DND-41 (cell line): ENCODE data around the gene TAF6.

Experiments used
- ATAC-seq: fragments of 200-7000 bp; cut with Tn5 transposase; 3 replicates; pipeline ENCODE4 v1.9.1; 2021; ENCODE audit warnings: low read depth; ENCODE audit not compliant: insufficient read depth
- DNase-seq: peaks from one replicate; pipeline ENCODE4 v3.0.0-alpha.2; 2020
- H2AFZ ChIP-seq: 2 replicates; pipeline ENCODE4 v1.6.0; 2012; ENCODE audit warnings: low read depth, low read length
- H3K27ac ChIP-seq: 2 replicates; pipeline ENCODE4 v1.5.1; 2012; ENCODE audit warnings: low read length, inconsistent platforms
- H3K27me3 ChIP-seq: fragments of 200-600 bp; sonication (generic); 2 replicates; pipeline ENCODE4 v1.6.0; 2012; ENCODE audit warnings: low read length, mild to moderate bottlenecking, inconsistent platforms; ENCODE audit not compliant: insufficient read depth, poor library complexity
- H3K36me3 ChIP-seq: 2 replicates; pipeline ENCODE4 v1.5.1; 2012; ENCODE audit warnings: low read length, inconsistent platforms; ENCODE audit not compliant: insufficient read depth
- H3K4me1 ChIP-seq: 2 replicates; pipeline ENCODE4 v1.5.1; 2012; ENCODE audit warnings: mild to moderate bottlenecking, low read length; ENCODE audit not compliant: insufficient read depth
- H3K4me2 ChIP-seq: 2 replicates; pipeline ENCODE4 v1.6.0; 2012; ENCODE audit warnings: mild to moderate bottlenecking, moderate library complexity, low read length, inconsistent platforms; ENCODE audit not compliant: insufficient read depth
- H3K4me3 ChIP-seq, 2 experiments: fragments of 200-600 bp in 1 of 2; shearing (Covaris generic) in 1 of 2; 2 replicates each; pipeline ENCODE4 v1.5.1; 2012 to 2016; ENCODE audit warnings: inconsistent platforms in 2 of 2, low read length in 2 of 2, mild to moderate bottlenecking in 2 of 2, low read depth in 1 of 2, moderate library complexity in 1 of 2
- H3K79me2 ChIP-seq: 2 replicates; pipeline ENCODE4 v1.6.0; 2012; ENCODE audit warnings: low read length, inconsistent platforms; ENCODE audit not compliant: insufficient read depth
- H3K9ac ChIP-seq: 2 replicates; pipeline ENCODE4 v1.6.0; 2012; ENCODE audit warnings: low read depth, mild to moderate bottlenecking, inconsistent platforms, low read length, moderate library complexity
- H3K9me3 ChIP-seq: 2 replicates; pipeline ENCODE4 v1.5.1; 2012; ENCODE audit warnings: low read length, moderate library complexity, mild to moderate bottlenecking, inconsistent platforms; ENCODE audit not compliant: insufficient read depth, severe bottlenecking
- H4K20me1 ChIP-seq: 2 replicates; pipeline ENCODE4 v1.6.0; 2012; ENCODE audit warnings: low read length; ENCODE audit not compliant: insufficient read depth
- EZH2 ChIP-seq: IDR thresholded peaks from 3 replicates; pipeline ENCODE4 v1.6.1; 2012; ENCODE audit warnings: borderline replicate concordance, low read depth, mild to moderate bottlenecking, moderate library complexity, low read length, inconsistent platforms; ENCODE audit not compliant: severe bottlenecking
- TF ChIP-seq, protein P1 (sequence below): IDR thresholded peaks from 2 replicates; pipeline ENCODE4 v1.5.1; 2012; ENCODE audit warnings: borderline replicate concordance, low read length, moderate library complexity, mild to moderate bottlenecking; ENCODE audit not compliant: poor library complexity, severe bottlenecking; ENCODE audit errors: extremely low read depth

The TAF6 gene

GRCh38 chr7:100071018-100071723 is 48.0 kb downstream of the TAF6 start:
- ATAC-seq, result no peak

DNA sequence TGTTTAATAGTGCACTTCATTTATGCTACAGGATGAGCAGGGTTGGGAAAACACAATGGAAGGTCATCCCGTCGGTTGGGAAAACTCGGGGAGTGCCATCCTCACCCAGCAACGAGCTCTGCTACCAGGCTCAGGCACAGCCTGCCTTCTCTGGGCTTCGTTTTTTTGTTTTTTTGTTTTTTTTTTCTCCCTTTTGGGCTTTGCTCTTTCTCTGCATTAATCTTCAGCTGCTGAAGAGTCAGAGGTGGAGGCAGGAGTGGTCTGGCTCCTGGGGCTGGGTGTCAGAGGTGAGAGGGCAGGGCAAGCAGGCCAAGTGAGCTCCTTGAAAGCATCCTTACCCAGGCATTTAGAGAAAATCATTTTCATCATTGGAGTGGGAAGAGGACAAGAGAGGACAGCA is 49.2 kb downstream of the TAF6 start:
- ATAC-seq, result no peak
- TF ChIP-seq, protein P1, sequence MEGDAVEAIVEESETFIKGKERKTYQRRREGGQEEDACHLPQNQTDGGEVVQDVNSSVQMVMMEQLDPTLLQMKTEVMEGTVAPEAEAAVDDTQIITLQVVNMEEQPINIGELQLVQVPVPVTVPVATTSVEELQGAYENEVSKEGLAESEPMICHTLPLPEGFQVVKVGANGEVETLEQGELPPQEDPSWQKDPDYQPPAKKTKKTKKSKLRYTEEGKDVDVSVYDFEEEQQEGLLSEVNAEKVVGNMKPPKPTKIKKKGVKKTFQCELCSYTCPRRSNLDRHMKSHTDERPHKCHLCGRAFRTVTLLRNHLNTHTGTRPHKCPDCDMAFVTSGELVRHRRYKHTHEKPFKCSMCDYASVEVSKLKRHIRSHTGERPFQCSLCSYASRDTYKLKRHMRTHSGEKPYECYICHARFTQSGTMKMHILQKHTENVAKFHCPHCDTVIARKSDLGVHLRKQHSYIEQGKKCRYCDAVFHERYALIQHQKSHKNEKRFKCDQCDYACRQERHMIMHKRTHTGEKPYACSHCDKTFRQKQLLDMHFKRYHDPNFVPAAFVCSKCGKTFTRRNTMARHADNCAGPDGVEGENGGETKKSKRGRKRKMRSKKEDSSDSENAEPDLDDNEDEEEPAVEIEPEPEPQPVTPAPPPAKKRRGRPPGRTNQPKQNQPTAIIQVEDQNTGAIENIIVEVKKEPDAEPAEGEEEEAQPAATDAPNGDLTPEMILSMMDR, result no peak
- TF ChIP-seq EZH2, result no peak

More at GRCh38 chr7:100071018-100071723, 48.0 kb downstream of the TAF6 start:
- Histone ChIP-seq H3K4me2 (no peak overlapping the region), H2AFZ (no peak overlapping the region), H3K27me3 (no peaks in the 10 kb centered on the region), H3K79me2 (peaks cover 17% of the 10 kb centered on the region), H3K4me1 (no peaks in the 10 kb centered on the region), H4K20me1 (no peaks in the 10 kb centered on the region), H3K36me3 (peaks cover 81% of the 10 kb centered on the region), H3K4me3 (no peak overlapping the region), H3K9ac (no peak overlapping the region), H3K27ac (no peak overlapping the region), H3K9me3 (peaks cover 24% of the 10 kb centered on the region)
- no peak for TF ChIP-seq EZH2
- TF ChIP-seq, protein P1, result no peak
- DNase-seq, result no peak

GRCh38 chr7:100066953-100067352 is 52.2 kb downstream of the TAF6 start:
- peaks cover 65% of the 10 kb centered on the region for H3K36me3 ChIP-seq
- ATAC-seq (0 out of 3 replicates have a peak, but pooled peaks have one; percentile 11), DNase-seq (no peak)
- H3K27me3 ChIP-seq, result no peaks in the 10 kb centered on the region
- H3K4me2 ChIP-seq, result no peak overlapping the region
- no peaks in the 10 kb centered on the region for H3K4me1 ChIP-seq
- peaks cover 14% of the 10 kb centered on the region for H3K9me3 ChIP-seq
- H3K27ac ChIP-seq, result no peak overlapping the region
- no peak overlapping the region for H2AFZ ChIP-seq
- no peaks in the 10 kb centered on the region for H4K20me1 ChIP-seq
- H3K4me3 ChIP-seq, result no peak overlapping the region
- TF ChIP-seq, protein P1, result no peak
- no peaks in the 10 kb centered on the region for H3K79me2 ChIP-seq
- H3K9ac ChIP-seq, result no peak overlapping the region

More for the DNA sequence above, 49.2 kb downstream of the TAF6 start:
- Histone ChIP-seq H4K20me1 (no peaks in the 10 kb centered on the region), H3K27ac (no peak overlapping the region), H3K4me2 (no peak overlapping the region), H3K79me2 (peaks cover 5% of the 10 kb centered on the region; the same call in 1 of the 2 replicates), H3K27me3 (no peaks in the 10 kb centered on the region), H3K9ac (no peak overlapping the region), H3K4me1 (no peaks in the 10 kb centered on the region), H3K36me3 (peaks cover 77% of the 10 kb centered on the region), H3K9me3 (peaks cover 24% of the 10 kb centered on the region), H2AFZ (no peak overlapping the region), H3K4me3 (no peak overlapping the region)
- no peak for DNase-seq
